OCI-LY3 (cell line): ENCODE results near the gene FIZ1.

Experiments used
- EZH2phosphoT487 ChIP-seq: fragments of 200-600 bp; shearing (Covaris generic); IDR thresholded peaks from 2 replicates; pipeline ENCODE4 v1.6.1; 2018; ENCODE audit warnings: antibody characterized with exemption, mixed run types, low read depth
- TF ChIP-seq, protein P1 (sequence below): fragments of 200-600, 300-600 bp; sonication (generic); IDR thresholded peaks from 2 replicates; pipeline ENCODE4 v1.5.1; 2014; ENCODE audit warnings: antibody characterized with exemption, low read length, low read depth

DNA sequence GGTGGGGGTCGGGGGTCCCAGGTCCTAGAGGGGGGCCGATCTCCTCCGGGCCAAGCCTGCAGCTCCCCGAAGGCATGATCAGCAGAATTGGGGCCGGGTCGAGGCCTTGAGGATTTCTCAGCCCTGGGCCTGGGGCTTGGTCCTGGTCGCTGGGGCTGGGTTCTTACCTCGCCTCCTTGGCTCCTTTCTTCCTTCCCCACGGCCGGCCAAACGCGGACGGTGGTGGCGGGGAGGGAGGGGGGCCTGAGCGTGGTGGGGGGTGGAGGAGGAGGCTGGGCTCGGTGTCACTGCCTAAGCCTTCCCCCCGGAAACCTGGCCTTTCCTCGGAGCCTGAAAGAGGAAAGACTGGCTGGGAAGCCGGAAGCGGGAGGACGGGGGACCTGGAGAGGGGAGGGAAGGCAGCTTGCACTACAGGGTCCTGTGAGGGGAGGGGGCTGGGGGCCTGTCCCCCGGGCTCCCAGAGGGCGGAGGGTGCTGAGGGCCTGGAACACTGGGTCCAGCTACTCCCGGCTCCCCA is 18.6 kb downstream of the FIZ1 start, which contains the start of gene ZNF579:
- TF ChIP-seq, protein P1, sequence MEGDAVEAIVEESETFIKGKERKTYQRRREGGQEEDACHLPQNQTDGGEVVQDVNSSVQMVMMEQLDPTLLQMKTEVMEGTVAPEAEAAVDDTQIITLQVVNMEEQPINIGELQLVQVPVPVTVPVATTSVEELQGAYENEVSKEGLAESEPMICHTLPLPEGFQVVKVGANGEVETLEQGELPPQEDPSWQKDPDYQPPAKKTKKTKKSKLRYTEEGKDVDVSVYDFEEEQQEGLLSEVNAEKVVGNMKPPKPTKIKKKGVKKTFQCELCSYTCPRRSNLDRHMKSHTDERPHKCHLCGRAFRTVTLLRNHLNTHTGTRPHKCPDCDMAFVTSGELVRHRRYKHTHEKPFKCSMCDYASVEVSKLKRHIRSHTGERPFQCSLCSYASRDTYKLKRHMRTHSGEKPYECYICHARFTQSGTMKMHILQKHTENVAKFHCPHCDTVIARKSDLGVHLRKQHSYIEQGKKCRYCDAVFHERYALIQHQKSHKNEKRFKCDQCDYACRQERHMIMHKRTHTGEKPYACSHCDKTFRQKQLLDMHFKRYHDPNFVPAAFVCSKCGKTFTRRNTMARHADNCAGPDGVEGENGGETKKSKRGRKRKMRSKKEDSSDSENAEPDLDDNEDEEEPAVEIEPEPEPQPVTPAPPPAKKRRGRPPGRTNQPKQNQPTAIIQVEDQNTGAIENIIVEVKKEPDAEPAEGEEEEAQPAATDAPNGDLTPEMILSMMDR, result no peak
- no peak for TF ChIP-seq EZH2phosphoT487
